ENCODE data around the gene POMT2. TPM values are rescaled to one million over a fixed set of nuclear protein-coding genes. Genes with fewer than 3 reads are reported as not detected.
"Not testable (repeated sequence)": the region's sequence is repeated elsewhere in the genome, so short reads cannot be mapped to it uniquely, and the experiment has no call there.

Gene POMT2
- total RNA-seq, 2 donors from 2014 or later = 13.0 to 37.7 TPM

DNA sequence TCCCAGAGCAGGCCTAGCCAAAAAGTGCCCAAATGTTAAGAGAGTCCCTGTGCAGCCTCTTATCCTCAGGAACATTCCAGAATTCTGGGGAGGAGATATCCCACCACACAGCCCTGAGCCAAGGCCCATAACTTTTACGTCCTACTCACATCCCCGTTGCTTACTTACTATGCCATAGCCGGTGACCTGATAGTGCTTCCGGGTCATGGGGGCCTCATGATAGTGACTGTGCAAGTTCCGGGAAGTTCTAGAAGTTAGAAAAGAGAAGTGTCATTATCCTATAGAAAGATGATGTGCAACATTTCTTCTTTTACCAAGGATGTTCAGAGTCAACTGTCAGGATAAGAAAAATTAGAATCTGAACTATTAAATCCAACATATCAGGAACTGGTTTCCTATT lies 34.1 kb downstream of the POMT2 start:
- no peak for DNase-seq
- Histone ChIP-seq H3K4me1 (no peaks in the 10 kb centered on the region), H3K27me3 (no peaks in the 10 kb centered on the region), H3K4me3 (no peak overlapping the region), H3K9ac (ENCODE audit: low read depth in 2 of 2, low read length in 2 of 2) (no peak overlapping the region), H3K36me3 (no peaks in the 10 kb centered on the region), H3K9me3 (no peaks in the 10 kb centered on the region), H3K27ac (no peak overlapping the region)
- intact Hi-C loops (cut with DNase I) = no loop called here
- no peak for TF ChIP-seq CTCF (IDR thresholded peaks at IDR 0.05)

GRCh38 chr14:77284466-77284865 lies 36.2 kb downstream of the POMT2 start:
- no peaks in the 10 kb centered on the region for H3K27me3 ChIP-seq
- no peaks in the 10 kb centered on the region for H3K9me3 ChIP-seq
- no peak overlapping the region for H3K9ac ChIP-seq (ENCODE audit: low read depth in 2 of 2, low read length in 2 of 2)
- no peak for DNase-seq
- H3K27ac ChIP-seq = no peak overlapping the region
- no peak for TF ChIP-seq CTCF (IDR thresholded peaks at IDR 0.05)
- H3K4me3 ChIP-seq = no peak overlapping the region
- H3K4me1 ChIP-seq = no peaks in the 10 kb centered on the region
- intact Hi-C loops (cut with DNase I) = no loop called here
- H3K36me3 ChIP-seq = no peaks in the 10 kb centered on the region

DNA sequence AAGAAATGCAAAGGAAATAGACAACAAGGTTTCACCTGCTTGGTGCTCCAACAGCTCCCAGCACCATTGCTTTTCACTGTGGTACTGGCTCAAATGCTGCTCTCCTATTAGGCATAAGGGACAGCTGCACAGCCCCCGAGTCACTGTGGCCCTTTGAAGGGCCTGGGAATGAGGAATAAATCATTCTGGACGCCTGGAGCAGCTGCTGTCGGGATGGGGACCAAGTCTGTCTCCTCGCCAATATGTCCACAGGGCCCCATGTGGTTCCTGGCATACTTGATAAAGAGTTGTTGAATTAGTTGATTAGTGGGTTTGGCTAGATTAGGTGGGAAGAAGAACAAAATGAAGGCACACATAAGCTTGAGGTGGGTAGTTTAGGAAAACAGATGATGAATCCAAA lies 36.6 kb downstream of the POMT2 start:
- Histone ChIP-seq H3K9me3 (no peaks in the 10 kb centered on the region), H3K4me3 (no peak overlapping the region), H3K27ac (no peak overlapping the region), H3K4me1 (no peaks in the 10 kb centered on the region), H3K9ac (ENCODE audit: low read depth in 2 of 2, low read length in 2 of 2) (no peak overlapping the region), H3K27me3 (no peaks in the 10 kb centered on the region), H3K36me3 (no peaks in the 10 kb centered on the region)
- TF ChIP-seq CTCF (IDR thresholded peaks at IDR 0.05) = no peak
- no peak for DNase-seq
- intact Hi-C loops (cut with DNase I) = no loop called here

DNA sequence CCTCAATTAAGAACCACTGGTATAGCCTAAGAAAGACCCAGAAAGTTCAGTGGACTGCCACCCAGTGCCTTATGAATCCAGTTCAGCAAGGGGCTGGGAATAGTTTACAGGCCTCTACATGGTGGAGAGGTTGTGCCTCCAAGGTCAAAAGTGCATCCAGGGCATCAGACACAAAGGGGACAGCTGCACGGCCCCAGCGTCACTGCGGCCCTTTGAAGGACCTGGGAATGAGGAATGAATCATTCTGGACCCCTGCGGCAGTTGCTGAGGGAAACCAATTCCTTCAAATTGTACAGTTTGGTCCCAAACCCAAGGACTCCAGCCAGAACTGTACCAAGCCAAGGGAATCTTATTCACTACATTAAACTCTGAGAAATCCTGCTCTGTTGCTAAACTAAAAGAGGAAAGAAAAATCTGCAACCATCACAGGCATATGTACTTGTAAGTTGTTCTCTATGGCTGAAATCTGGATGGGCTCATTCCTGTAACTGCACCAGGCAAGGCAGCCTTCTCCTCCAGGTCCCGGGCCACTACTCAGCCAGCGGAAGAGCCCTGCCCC lies 38.8 kb downstream of the POMT2 start:
- intact Hi-C loops (cut with DNase I) = no loop called here
- Histone ChIP-seq H3K27ac (no peak overlapping the region), H3K4me3 (no peak overlapping the region), H3K9ac (ENCODE audit: low read depth in 2 of 2, low read length in 2 of 2) (no peak overlapping the region), H3K4me1 (no peaks in the 10 kb centered on the region), H3K36me3 (no peaks in the 10 kb centered on the region), H3K9me3 (no peaks in the 10 kb centered on the region), H3K27me3 (no peaks in the 10 kb centered on the region)
- no peak for DNase-seq
- TF ChIP-seq CTCF (IDR thresholded peaks at IDR 0.05) = no peak

GRCh38 chr14:77280921-77281320 lies 39.8 kb downstream of the POMT2 start:
- H3K27me3 ChIP-seq; intact Hi-C loops (cut with DNase I); H3K27ac ChIP-seq; H3K36me3 ChIP-seq; H3K4me3 ChIP-seq; H3K9ac ChIP-seq (ENCODE audit: low read depth in 2 of 2, low read length in 2 of 2); H3K4me1 ChIP-seq; DNase-seq; H3K9me3 ChIP-seq: not testable (repeated sequence)

DNA sequence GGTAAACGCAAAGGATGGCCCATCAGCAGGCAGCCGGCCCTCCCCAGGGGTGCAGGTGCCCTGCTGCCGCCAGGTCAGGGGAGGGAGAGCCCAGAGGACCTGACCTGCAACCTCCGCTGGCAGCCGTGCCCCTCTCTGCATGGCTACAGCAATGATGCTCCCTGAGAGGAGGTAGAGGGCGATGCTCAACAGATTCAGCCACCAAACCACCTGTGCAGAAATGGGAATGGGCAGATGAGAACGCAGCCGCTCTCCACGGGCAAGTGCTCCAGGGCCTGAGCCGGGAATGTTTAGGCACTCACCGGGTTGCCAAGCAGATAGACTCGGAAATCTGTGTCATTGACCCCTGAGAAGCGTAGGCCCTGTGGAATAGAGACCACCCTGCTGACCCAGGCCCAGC lies 41.0 kb downstream of the POMT2 start:
- no peak for DNase-seq
- intact Hi-C loops (cut with DNase I) = no loop called here
- H3K4me3 ChIP-seq = no peak overlapping the region
- no peaks in the 10 kb centered on the region for H3K27me3 ChIP-seq
- H3K36me3 ChIP-seq = no peaks in the 10 kb centered on the region
- H3K4me1 ChIP-seq = no peaks in the 10 kb centered on the region
- H3K27ac ChIP-seq = no peak overlapping the region
- TF ChIP-seq CTCF (IDR thresholded peaks at IDR 0.05) = no peak
- no peaks in the 10 kb centered on the region for H3K9me3 ChIP-seq
- no peak overlapping the region for H3K9ac ChIP-seq (ENCODE audit: low read depth in 2 of 2, low read length in 2 of 2)

All from colonic mucosa (tissue), 4 donors.